ENCODE measurements around the gene MSRB1.

- no peak for TF ChIP-seq HES2 (IDR thresholded peaks at IDR 0.05)
- TF ChIP-seq JUN (IDR thresholded peaks at IDR 0.05), result peak in 1 of 2 experiments; percentile 54; a peak in 1 of 5 replicates
- TF ChIP-seq RFX5 (IDR thresholded peaks at IDR 0.05), result no peak
- no peak for TF ChIP-seq CTCF (IDR thresholded peaks at IDR 0.05)
- TF ChIP-seq RNF2 (IDR thresholded peaks at IDR 0.05; ENCODE audit: borderline replicate concordance, low read depth), result no peak
Observed at GRCh38 chr16:1942810-1943726, at the start of gene MSRB1.

All from A549 (cell line).